ENCODE measurements around the gene MACROD2.

DNA sequence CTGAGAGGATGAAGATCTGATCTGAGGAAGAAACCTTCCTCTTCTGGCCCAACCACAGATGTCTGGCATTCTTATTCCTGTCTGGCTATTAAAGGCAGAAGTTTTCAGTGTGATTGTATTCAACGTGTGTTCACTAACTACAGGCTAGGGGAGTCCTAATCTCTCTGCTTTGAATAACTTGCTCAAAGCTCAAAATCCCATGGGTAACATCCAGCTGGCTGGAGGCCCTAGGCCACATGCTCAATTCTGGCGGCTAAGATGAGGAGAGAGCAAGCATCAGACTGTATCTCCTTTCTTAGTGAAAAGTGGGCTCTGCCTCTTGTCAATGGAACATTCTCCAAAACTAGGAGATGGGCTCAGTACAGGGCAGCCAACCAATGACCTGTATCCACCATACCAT, 2099.9 kb downstream of the MACROD2 start:
- TF ChIP-seq, protein P1, sequence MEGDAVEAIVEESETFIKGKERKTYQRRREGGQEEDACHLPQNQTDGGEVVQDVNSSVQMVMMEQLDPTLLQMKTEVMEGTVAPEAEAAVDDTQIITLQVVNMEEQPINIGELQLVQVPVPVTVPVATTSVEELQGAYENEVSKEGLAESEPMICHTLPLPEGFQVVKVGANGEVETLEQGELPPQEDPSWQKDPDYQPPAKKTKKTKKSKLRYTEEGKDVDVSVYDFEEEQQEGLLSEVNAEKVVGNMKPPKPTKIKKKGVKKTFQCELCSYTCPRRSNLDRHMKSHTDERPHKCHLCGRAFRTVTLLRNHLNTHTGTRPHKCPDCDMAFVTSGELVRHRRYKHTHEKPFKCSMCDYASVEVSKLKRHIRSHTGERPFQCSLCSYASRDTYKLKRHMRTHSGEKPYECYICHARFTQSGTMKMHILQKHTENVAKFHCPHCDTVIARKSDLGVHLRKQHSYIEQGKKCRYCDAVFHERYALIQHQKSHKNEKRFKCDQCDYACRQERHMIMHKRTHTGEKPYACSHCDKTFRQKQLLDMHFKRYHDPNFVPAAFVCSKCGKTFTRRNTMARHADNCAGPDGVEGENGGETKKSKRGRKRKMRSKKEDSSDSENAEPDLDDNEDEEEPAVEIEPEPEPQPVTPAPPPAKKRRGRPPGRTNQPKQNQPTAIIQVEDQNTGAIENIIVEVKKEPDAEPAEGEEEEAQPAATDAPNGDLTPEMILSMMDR (optimal IDR thresholded peaks at IDR 0.05 in 1 of 3, IDR thresholded peaks at IDR 0.05 in 1 of 3, conservative IDR thresholded peaks at IDR 0.05 in 1 of 3; ENCODE audit: extremely low read depth in 1 of 3, insufficient read depth in 2 of 3, low read length in 3 of 3): no peak
- TF ChIP-seq EZH2 (IDR thresholded peaks at IDR 0.05; ENCODE audit: low read length): no peak
